Effector CD8-positive, alpha-beta T cell (primary cell): ENCODE data around the gene CIDEA.

Experiments
- DNase-seq: peaks from one replicate; lab custom pipeline; 2025; lab: John Stamatoyannopoulos, UW

The CIDEA gene

GRCh38 chr18:12317664-12318333 lies 63.6 kb downstream of the CIDEA start:
- DNase-seq = no peak

- DNase-seq = no peak
Measured at GRCh38 chr18:12318334-12318697, 64.2 kb downstream of the CIDEA start.

GRCh38 chr18:12318857-12319256 lies 64.7 kb downstream of the CIDEA start:
- no peak for DNase-seq

- DNase-seq = no peak
Measured at GRCh38 chr18:12321333-12321732, 67.2 kb downstream of the CIDEA start.

GRCh38 chr18:12324991-12325725 lies 71.0 kb downstream of the CIDEA start:
- DNase-seq = no peak

GRCh38 chr18:12325726-12326245 lies 71.6 kb downstream of the CIDEA start:
- DNase-seq = no peak

- no peak for DNase-seq
Measured at GRCh38 chr18:12326711-12327460, 72.7 kb downstream of the CIDEA start.
